Fibroblast of pulmonary artery (primary cell): ENCODE results near the gene SEC61G.

Source experiments
- DNase-seq: peaks from one replicate; pipeline ENCODE4 v3.0.0-alpha.2; 2010; ENCODE audit warnings: low read depth
- H3K4me3 ChIP-seq: replicated peaks from 2 replicates; pipeline ENCODE4 v1.5.1; 2011; ENCODE audit warnings: low read depth, mild to moderate bottlenecking, control low read depth, low read length, moderate library complexity
- CTCF ChIP-seq: IDR thresholded peaks from 2 replicates; pipeline ENCODE4 v1.5.1; 2011; ENCODE audit warnings: mild to moderate bottlenecking, control low read depth, low read length, inconsistent platforms; ENCODE audit errors: missing control alignments

SEC61G gene

GRCh38 chr7:54712820-54713219 lies 46.2 kb downstream of the SEC61G start:
- no peak for TF ChIP-seq CTCF
- H3K4me3 ChIP-seq = no peak overlapping the region
- DNase-seq = no peak

GRCh38 chr7:54711900-54712595 lies 47.0 kb downstream of the SEC61G start:
- TF ChIP-seq CTCF = no peak
- DNase-seq = no peak
- no peak overlapping the region for H3K4me3 ChIP-seq

GRCh38 chr7:54709283-54709682 lies 49.7 kb downstream of the SEC61G start:
- TF ChIP-seq CTCF = no peak
- DNase-seq = no peak
- no peak overlapping the region for H3K4me3 ChIP-seq

GRCh38 chr7:54705436-54705835 lies 53.6 kb downstream of the SEC61G start:
- DNase-seq = peak; percentile 56
- no peak overlapping the region for H3K4me3 ChIP-seq
- TF ChIP-seq CTCF = no peak

- no peak for TF ChIP-seq CTCF
- DNase-seq = no peak
- H3K4me3 ChIP-seq = no peak overlapping the region
These were observed 54.2 kb downstream of the SEC61G start for GRCh38 chr7:54704851-54705250.
